22Rv1 (cell line): ENCODE measurements around the gene ASCL5.

Experiments used
- H3K27ac ChIP-seq: fragments of 450-650 bp; 2 replicates; pipeline ENCODE4 v1.5.1; 2017
- CTCF ChIP-seq: fragments of 450-650 bp; IDR thresholded peaks from 2 replicates; pipeline ENCODE4 v1.5.1; 2017; ENCODE audit warnings: mild to moderate bottlenecking
- ZFX ChIP-seq: fragments of 450-650 bp; IDR thresholded peaks from 2 replicates; pipeline ENCODE4 v1.6.1; 2017; ENCODE audit warnings: antibody characterized with exemption, borderline replicate concordance

Gene ASCL5

GRCh38 chr1:201147396-201148015 lies 20.5 kb upstream of the ASCL5 start:
- H3K27ac ChIP-seq = no peak overlapping the region
- TF ChIP-seq ZFX (no peak), CTCF (no peak)

- H3K27ac ChIP-seq = no peak overlapping the region
- TF ChIP-seq ZFX (no peak), CTCF (no peak)
These were observed 19.8 kb upstream of the ASCL5 start for GRCh38 chr1:201146626-201147390.

GRCh38 chr1:201145816-201146215 lies 18.8 kb upstream of the ASCL5 start:
- TF ChIP-seq CTCF (no peak), ZFX (no peak)
- H3K27ac ChIP-seq = no peak overlapping the region

DNA sequence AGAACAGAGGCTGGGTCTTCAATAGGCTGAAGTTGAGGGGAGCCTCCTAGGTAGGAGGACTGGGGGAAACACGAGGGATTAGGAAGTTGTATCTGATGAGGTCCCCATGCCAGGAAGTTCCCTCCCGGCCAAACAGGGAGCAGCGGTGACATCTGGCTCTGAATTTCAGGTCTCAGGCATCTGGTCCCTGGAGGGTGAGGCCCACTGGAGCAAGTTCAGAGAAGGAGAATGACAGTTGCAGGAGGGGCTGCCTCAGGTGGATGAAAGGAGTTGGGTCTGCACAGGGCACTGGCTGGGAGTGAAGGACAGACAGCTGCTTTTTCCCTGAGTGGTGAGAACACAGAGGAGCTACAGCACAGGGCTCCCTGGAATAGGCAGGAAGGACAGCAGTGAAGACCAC lies 18.1 kb upstream of the ASCL5 start:
- H3K27ac ChIP-seq = no peak overlapping the region
- TF ChIP-seq ZFX = no peak
- no peak for TF ChIP-seq CTCF

GRCh38 chr1:201144701-201145100 lies 17.7 kb upstream of the ASCL5 start:
- TF ChIP-seq ZFX (no peak), CTCF (no peak)
- H3K27ac ChIP-seq = no peak overlapping the region

GRCh38 chr1:201143726-201144635 lies 17.0 kb upstream of the ASCL5 start:
- H3K27ac ChIP-seq = no peak overlapping the region
- no peak for TF ChIP-seq CTCF
- TF ChIP-seq ZFX = no peak
